ENCODE data around the gene ADGRL3.

DNA sequence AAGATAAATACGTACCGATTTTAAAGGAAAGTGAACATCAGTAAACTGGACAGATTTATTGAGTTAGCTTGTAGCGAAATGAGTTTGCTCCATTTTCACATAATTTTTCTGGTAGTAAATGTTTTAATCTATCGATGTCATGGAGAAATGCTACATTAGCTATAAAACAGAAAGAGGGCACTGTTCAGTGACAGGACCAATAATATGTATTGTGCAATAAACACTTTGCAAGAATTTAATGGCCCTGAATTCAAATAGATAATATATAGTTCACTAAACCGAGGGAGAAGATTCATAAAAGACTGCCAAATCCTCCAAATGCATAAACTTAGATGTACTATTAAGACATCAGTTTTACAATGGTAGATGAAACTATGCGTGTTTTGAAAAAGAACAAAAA is 516.3 kb downstream of the ADGRL3 start:
- TF ChIP-seq ZBTB48 (tag by site-specific recombination; IDR thresholded peaks at IDR 0.05) (no peak), SETDB1 (IDR thresholded peaks at IDR 0.05; ENCODE audit: insufficient read length, low read length) (no peak), ZNF184 (tag by site-specific recombination; IDR thresholded peaks at IDR 0.05) (no peak), ZNF501 (tag by site-specific recombination; IDR thresholded peaks at IDR 0.05) (no peak), KLF10 (tag by site-specific recombination; IDR thresholded peaks at IDR 0.05) (no peak), ZNF112 (tag by site-specific recombination; IDR thresholded peaks at IDR 0.05) (no peak), ZBTB7A (tag by site-specific recombination; IDR thresholded peaks at IDR 0.05; ENCODE audit: low read depth) (no peak), TCF7L2 (IDR thresholded peaks at IDR 0.05; ENCODE audit: borderline replicate concordance, low read depth, low read length) (no peak), KLF7 (tag by site-specific recombination; IDR thresholded peaks at IDR 0.05; ENCODE audit: borderline replicate concordance) (no peak)
- TF ChIP-seq, protein P1, sequence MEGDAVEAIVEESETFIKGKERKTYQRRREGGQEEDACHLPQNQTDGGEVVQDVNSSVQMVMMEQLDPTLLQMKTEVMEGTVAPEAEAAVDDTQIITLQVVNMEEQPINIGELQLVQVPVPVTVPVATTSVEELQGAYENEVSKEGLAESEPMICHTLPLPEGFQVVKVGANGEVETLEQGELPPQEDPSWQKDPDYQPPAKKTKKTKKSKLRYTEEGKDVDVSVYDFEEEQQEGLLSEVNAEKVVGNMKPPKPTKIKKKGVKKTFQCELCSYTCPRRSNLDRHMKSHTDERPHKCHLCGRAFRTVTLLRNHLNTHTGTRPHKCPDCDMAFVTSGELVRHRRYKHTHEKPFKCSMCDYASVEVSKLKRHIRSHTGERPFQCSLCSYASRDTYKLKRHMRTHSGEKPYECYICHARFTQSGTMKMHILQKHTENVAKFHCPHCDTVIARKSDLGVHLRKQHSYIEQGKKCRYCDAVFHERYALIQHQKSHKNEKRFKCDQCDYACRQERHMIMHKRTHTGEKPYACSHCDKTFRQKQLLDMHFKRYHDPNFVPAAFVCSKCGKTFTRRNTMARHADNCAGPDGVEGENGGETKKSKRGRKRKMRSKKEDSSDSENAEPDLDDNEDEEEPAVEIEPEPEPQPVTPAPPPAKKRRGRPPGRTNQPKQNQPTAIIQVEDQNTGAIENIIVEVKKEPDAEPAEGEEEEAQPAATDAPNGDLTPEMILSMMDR (tag by site-specific recombination; IDR thresholded peaks at IDR 0.05), result no peak
- TF ChIP-seq, protein P2, sequence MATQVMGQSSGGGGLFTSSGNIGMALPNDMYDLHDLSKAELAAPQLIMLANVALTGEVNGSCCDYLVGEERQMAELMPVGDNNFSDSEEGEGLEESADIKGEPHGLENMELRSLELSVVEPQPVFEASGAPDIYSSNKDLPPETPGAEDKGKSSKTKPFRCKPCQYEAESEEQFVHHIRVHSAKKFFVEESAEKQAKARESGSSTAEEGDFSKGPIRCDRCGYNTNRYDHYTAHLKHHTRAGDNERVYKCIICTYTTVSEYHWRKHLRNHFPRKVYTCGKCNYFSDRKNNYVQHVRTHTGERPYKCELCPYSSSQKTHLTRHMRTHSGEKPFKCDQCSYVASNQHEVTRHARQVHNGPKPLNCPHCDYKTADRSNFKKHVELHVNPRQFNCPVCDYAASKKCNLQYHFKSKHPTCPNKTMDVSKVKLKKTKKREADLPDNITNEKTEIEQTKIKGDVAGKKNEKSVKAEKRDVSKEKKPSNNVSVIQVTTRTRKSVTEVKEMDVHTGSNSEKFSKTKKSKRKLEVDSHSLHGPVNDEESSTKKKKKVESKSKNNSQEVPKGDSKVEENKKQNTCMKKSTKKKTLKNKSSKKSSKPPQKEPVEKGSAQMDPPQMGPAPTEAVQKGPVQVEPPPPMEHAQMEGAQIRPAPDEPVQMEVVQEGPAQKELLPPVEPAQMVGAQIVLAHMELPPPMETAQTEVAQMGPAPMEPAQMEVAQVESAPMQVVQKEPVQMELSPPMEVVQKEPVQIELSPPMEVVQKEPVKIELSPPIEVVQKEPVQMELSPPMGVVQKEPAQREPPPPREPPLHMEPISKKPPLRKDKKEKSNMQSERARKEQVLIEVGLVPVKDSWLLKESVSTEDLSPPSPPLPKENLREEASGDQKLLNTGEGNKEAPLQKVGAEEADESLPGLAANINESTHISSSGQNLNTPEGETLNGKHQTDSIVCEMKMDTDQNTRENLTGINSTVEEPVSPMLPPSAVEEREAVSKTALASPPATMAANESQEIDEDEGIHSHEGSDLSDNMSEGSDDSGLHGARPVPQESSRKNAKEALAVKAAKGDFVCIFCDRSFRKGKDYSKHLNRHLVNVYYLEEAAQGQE (tag by site-specific recombination; IDR thresholded peaks at IDR 0.05), result no peak
- TF ChIP-seq, protein P3, sequence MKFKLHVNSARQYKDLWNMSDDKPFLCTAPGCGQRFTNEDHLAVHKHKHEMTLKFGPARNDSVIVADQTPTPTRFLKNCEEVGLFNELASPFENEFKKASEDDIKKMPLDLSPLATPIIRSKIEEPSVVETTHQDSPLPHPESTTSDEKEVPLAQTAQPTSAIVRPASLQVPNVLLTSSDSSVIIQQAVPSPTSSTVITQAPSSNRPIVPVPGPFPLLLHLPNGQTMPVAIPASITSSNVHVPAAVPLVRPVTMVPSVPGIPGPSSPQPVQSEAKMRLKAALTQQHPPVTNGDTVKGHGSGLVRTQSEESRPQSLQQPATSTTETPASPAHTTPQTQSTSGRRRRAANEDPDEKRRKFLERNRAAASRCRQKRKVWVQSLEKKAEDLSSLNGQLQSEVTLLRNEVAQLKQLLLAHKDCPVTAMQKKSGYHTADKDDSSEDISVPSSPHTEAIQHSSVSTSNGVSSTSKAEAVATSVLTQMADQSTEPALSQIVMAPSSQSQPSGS (tag by site-specific recombination; IDR thresholded peaks at IDR 0.05; ENCODE audit: low read depth), result no peak
- TF ChIP-seq, protein P4, sequence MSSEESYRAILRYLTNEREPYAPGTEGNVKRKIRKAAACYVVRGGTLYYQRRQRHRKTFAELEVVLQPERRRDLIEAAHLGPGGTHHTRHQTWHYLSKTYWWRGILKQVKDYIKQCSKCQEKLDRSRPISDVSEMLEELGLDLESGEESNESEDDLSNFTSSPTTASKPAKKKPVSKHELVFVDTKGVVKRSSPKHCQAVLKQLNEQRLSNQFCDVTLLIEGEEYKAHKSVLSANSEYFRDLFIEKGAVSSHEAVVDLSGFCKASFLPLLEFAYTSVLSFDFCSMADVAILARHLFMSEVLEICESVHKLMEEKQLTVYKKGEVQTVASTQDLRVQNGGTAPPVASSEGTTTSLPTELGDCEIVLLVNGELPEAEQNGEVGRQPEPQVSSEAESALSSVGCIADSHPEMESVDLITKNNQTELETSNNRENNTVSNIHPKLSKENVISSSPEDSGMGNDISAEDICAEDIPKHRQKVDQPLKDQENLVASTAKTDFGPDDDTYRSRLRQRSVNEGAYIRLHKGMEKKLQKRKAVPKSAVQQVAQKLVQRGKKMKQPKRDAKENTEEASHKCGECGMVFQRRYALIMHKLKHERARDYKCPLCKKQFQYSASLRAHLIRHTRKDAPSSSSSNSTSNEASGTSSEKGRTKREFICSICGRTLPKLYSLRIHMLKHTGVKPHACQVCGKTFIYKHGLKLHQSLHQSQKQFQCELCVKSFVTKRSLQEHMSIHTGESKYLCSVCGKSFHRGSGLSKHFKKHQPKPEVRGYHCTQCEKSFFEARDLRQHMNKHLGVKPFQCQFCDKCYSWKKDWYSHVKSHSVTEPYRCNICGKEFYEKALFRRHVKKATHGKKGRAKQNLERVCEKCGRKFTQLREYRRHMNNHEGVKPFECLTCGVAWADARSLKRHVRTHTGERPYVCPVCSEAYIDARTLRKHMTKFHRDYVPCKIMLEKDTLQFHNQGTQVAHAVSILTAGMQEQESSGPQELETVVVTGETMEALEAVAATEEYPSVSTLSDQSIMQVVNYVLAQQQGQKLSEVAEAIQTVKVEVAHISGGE (tag by site-specific recombination; conservative IDR thresholded peaks at IDR 0.05; ENCODE audit: low read depth), result no peak

All from HEK293 (cell line).